OCI-LY7 (cell line): ENCODE measurements around the gene MCTS1. TPM values are rescaled to one million over a fixed set of nuclear protein-coding genes. Genes with fewer than 3 reads are reported as not detected.
A peak's percentile ranks its signal among the peaks of the same experiment; 100 is the strongest.

ENCODE experiments used
- BruUV-seq: library from RNA; stranded (reverse); fragments of 400-500 nt; replicated peaks from 2 replicates; lab custom pipeline; 2021; lab: Mats Ljungman, UMichigan
- CTCF ChIA-PET: fragments of 300-600 bp; sonication (Branson Sonifier 250); formaldehyde crosslinking; loops from one replicate; lab custom pipeline; 2022; ENCODE audit warnings: antibody characterized with exemption; ENCODE audit not compliant: unreplicated experiment; lab: Charles Lee
- POLR2A ChIA-PET: fragments of 300-600 bp; sonication (Branson Sonifier 250); formaldehyde crosslinking; loops from one replicate; lab custom pipeline; 2022; ENCODE audit warnings: antibody characterized with exemption; lab: Charles Lee
- DNase-seq: peaks from one replicate; pipeline ENCODE4 v3.0.0-alpha.2; 2015; ENCODE audit warnings: low spot score
- H2AFZ ChIP-seq: fragments of 200-600 bp; sonication (generic), shearing (Covaris generic); 2 replicates; pipeline ENCODE4 v1.6.1; 2014; ENCODE audit warnings: mild to moderate bottlenecking, antibody characterized with exemption, low read length, moderate library complexity
- H3K27ac ChIP-seq: fragments of 200-600 bp; sonication (generic); 2 replicates; pipeline ENCODE4 v1.5.1; 2014; ENCODE audit warnings: mixed run types, low read depth, mild to moderate bottlenecking, moderate library complexity, low read length, inconsistent platforms; ENCODE audit not compliant: poor library complexity, severe bottlenecking
- H3K36me3 ChIP-seq: fragments of 200-600 bp; sonication (generic); 2 replicates; pipeline ENCODE4 v1.6.1; 2014; ENCODE audit warnings: mild to moderate bottlenecking, antibody characterized with exemption, low read length, moderate library complexity, mixed read lengths; ENCODE audit not compliant: insufficient read depth
- H3K4me1 ChIP-seq: fragments of 200-600 bp; sonication (generic); 2 replicates; pipeline ENCODE4 v1.5.1; 2014; ENCODE audit warnings: mild to moderate bottlenecking, low read length; ENCODE audit not compliant: insufficient read depth, poor library complexity, severe bottlenecking
- H3K4me2 ChIP-seq: fragments of 200-600 bp; sonication (generic); 2 replicates; pipeline ENCODE4 v1.6.1; 2014; ENCODE audit warnings: mild to moderate bottlenecking, low read length
- H3K4me3 ChIP-seq: fragments of 200-600 bp; sonication (generic); 2 replicates; pipeline ENCODE4 v1.5.1; 2014; ENCODE audit warnings: mild to moderate bottlenecking, low read depth, low read length; ENCODE audit not compliant: poor library complexity, severe bottlenecking
- H3K79me2 ChIP-seq: fragments of 200-600 bp; sonication (generic); 2 replicates; pipeline ENCODE4 v1.6.1; 2016; ENCODE audit warnings: low read depth, mild to moderate bottlenecking, low read length, moderate library complexity, mixed read lengths; ENCODE audit not compliant: insufficient read depth
- H3K9me2 ChIP-seq: fragments of 200-600 bp; sonication (generic); 2 replicates; pipeline ENCODE4 v1.6.1; 2016; ENCODE audit warnings: mild to moderate bottlenecking, low read length, mixed read lengths; ENCODE audit not compliant: insufficient read depth
- H3K9me3 ChIP-seq: fragments of 200-600 bp; sonication (generic); 2 replicates; pipeline ENCODE4 v1.6.1; 2014; ENCODE audit warnings: mild to moderate bottlenecking, mixed run types, low read length, mixed read lengths
- H4K20me1 ChIP-seq: fragments of 200-600 bp; sonication (generic); 2 replicates; pipeline ENCODE4 v1.6.1; 2014; ENCODE audit warnings: mild to moderate bottlenecking, antibody characterized with exemption, low read length, moderate library complexity, mixed read lengths; ENCODE audit not compliant: insufficient read depth
- EZH2phosphoT487 ChIP-seq: fragments of 200-600 bp; sonication (generic); IDR thresholded peaks from 2 replicates; pipeline ENCODE4 v1.6.1; 2018; ENCODE audit warnings: low read depth, borderline replicate concordance, mild to moderate bottlenecking, mixed run types, antibody characterized with exemption, low read length, moderate library complexity, mixed read lengths
- intact Hi-C: fragments of 100-400 bp; cut with micrococcal nuclease; formaldehyde crosslinking; loops from one replicate; pipeline ENCODE4 v1.10.0; 2022; ENCODE audit not compliant: unreplicated experiment
- total RNA-seq, 2 experiments: library from RNA; depleted of rRNA in 1 of 2; stranded (reverse); fragments of >200 nt in 1 of 2; shearing (Covaris generic) in 1 of 2; gene quantifications; 2 replicates each; pipeline ENCODE4 v1.2.3, GENCODE V29; 2014 to 2022
- TF ChIP-seq, protein P1 (sequence below): fragments of 200-600 bp; sonication (generic); conservative IDR thresholded peaks from 2 replicates; pipeline ENCODE4 v1.5.1; 2014; ENCODE audit warnings: mild to moderate bottlenecking, antibody characterized with exemption, low read length, moderate library complexity, mixed read lengths

Gene MCTS1
- total RNA-seq, 2 experiments from 2014 or later: 34.5 to 55.6 TPM

- no peaks in the 10 kb centered on the region for H3K9me3 ChIP-seq
- peaks cover 4% of the 10 kb centered on the region for H3K36me3 ChIP-seq
- no peaks in the 10 kb centered on the region for H3K9me2 ChIP-seq
- no peaks in the 10 kb centered on the region for H4K20me1 ChIP-seq
- ChIA-PET CTCF (no interaction called here), POLR2A (interaction anchor here (1.3 to 1.5 kb wide), 3 partner anchors 10 to 42 kb away, joined by 3 to 18 read pairs (median 5); partner anchors contain the start of gene MCTS1)
- H3K79me2 ChIP-seq: peaks cover 30% of the 10 kb centered on the region
- no peak overlapping the region; the same call in 1 of the 2 replicates for H2AFZ ChIP-seq
- no peak for DNase-seq
- peaks cover 20% of the 10 kb centered on the region for H3K4me1 ChIP-seq
- intact Hi-C loops: no loop called here
- peak overlapping the region; percentile 91 for H3K4me2 ChIP-seq
- peak overlapping the region; percentile 90 for H3K4me3 ChIP-seq
- TF ChIP-seq, protein P1, sequence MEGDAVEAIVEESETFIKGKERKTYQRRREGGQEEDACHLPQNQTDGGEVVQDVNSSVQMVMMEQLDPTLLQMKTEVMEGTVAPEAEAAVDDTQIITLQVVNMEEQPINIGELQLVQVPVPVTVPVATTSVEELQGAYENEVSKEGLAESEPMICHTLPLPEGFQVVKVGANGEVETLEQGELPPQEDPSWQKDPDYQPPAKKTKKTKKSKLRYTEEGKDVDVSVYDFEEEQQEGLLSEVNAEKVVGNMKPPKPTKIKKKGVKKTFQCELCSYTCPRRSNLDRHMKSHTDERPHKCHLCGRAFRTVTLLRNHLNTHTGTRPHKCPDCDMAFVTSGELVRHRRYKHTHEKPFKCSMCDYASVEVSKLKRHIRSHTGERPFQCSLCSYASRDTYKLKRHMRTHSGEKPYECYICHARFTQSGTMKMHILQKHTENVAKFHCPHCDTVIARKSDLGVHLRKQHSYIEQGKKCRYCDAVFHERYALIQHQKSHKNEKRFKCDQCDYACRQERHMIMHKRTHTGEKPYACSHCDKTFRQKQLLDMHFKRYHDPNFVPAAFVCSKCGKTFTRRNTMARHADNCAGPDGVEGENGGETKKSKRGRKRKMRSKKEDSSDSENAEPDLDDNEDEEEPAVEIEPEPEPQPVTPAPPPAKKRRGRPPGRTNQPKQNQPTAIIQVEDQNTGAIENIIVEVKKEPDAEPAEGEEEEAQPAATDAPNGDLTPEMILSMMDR: no peak
- TF ChIP-seq EZH2phosphoT487: no peak
- BruUV-seq: no TSS peak
- peak overlapping the region; percentile 85 for H3K27ac ChIP-seq
Observed at GRCh38 chrX:120562569-120562926, 41.4 kb upstream of the MCTS1 start.

- DNase-seq: no peak
- POLR2A ChIA-PET: no interaction called here
Observed at GRCh38 chrX:120564925-120565324, 39.0 kb upstream of the MCTS1 start.

GRCh38 chrX:120566817-120567216 is 37.1 kb upstream of the MCTS1 start:
- BruUV-seq: no TSS peak
- no peak for DNase-seq
- no peaks in the 10 kb centered on the region for H3K79me2 ChIP-seq
- no peaks in the 10 kb centered on the region for H3K9me2 ChIP-seq
- H3K4me1 ChIP-seq: peaks cover 12% of the 10 kb centered on the region
- no peak overlapping the region for H2AFZ ChIP-seq
- no peak overlapping the region for H3K4me3 ChIP-seq
- no peaks in the 10 kb centered on the region for H3K9me3 ChIP-seq
- intact Hi-C loops: no loop called here
- no peak overlapping the region for H3K4me2 ChIP-seq
- POLR2A ChIA-PET: interaction anchor here (0.7 kb wide), 1 partner anchor 251 kb away, joined by 5 read pairs; no protein-coding TSS in a partner anchor
- H4K20me1 ChIP-seq: no peaks in the 10 kb centered on the region
- CTCF ChIA-PET: no interaction called here
- H3K36me3 ChIP-seq: no peaks in the 10 kb centered on the region
- no peak for TF ChIP-seq EZH2phosphoT487
- TF ChIP-seq, protein P1: no peak
- no peak overlapping the region for H3K27ac ChIP-seq

More at GRCh38 chrX:120564925-120565324, 39.0 kb upstream of the MCTS1 start:
- no TSS peak for BruUV-seq
- H3K4me3 ChIP-seq: no peak overlapping the region
- intact Hi-C loops: no loop called here
- no peak for TF ChIP-seq EZH2phosphoT487
- TF ChIP-seq, protein P1: no peak
- CTCF ChIA-PET: no interaction called here
- no peaks in the 10 kb centered on the region for H3K9me2 ChIP-seq
- H3K4me2 ChIP-seq: no peak overlapping the region
- no peak overlapping the region for H3K27ac ChIP-seq
- H3K79me2 ChIP-seq: peaks cover 6% of the 10 kb centered on the region; the same call in 1 of the 2 replicates
- peaks cover 12% of the 10 kb centered on the region for H3K4me1 ChIP-seq
- no peaks in the 10 kb centered on the region for H3K9me3 ChIP-seq
- H2AFZ ChIP-seq: no peak overlapping the region
- no peaks in the 10 kb centered on the region for H3K36me3 ChIP-seq
- no peaks in the 10 kb centered on the region for H4K20me1 ChIP-seq
